Caki2 (cell line): ENCODE measurements around the gene PRSS16. TPM values are rescaled to one million over a fixed set of nuclear protein-coding genes. Genes with fewer than 3 reads are reported as not detected.
A peak's percentile ranks its signal among the peaks of the same experiment; 100 is the strongest.

Source experiments
- DNase-seq: peaks from one replicate; pipeline ENCODE4 v3.0.0-alpha.2; 2015; ENCODE audit warnings: low read depth
- in situ Hi-C: cut with HindIII; loops from 2 replicates; pipeline ENCODE4 v1.10.0; 2016; ENCODE audit warnings: low sequenced_read_pairs, low pct_unique_long_range_greater_than_20kb, mixed read lengths
- total RNA-seq: library from RNA; depleted of rRNA; stranded (reverse); fragments of >200 nt; shearing (Covaris generic); gene quantifications from 2 replicates; pipeline ENCODE4 v1.2.3, GENCODE V29; 2014; ENCODE audit warnings: low replicate concordance

The PRSS16 gene
- total RNA-seq, 1 experiment from 2014 or later = 14.3 TPM

DNA sequence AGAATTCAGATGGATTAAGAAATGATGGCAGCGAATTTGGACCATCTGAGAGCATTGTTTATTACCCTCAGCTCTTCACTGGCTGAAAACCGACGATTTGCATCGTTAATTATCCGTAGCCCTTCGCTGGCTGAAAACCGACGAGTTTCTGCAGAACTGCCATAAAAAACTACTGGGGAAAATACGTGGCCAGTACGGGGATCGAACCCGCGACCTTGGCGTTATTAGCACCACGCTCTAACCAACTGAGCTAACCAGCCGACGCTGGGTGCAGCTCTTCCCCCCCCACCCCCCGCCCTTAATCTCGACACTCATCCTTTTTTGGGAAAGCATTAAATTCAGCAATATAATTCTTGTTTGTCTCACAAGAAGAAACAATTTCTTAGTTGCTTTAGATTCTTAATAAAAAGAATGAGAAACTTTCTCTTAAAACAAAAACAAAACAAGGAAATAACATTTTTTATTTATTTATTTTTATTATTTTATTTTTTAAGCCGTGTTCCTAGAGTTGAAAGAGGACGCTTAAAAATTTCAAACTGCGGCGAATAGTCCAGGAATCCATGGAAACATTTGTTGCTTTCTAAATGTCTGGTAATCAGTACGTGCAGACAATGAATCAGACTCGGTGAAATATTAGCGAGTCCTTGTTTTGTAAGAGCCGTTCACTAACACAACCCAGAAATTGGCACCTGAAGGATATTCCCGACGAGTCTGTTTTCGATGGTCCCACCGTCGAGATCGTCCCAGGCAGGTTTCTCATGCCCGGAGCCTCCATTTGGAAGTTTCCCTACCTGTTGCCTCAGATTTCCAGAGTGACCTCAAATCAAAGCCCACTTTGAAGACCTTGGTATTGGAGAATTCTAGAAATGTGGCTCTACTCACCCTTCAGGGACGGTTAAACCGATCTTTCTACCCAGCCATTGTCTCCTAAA is 27.8 kb downstream of the PRSS16 start:
- in situ Hi-C loops = no loop called here
- no peak for DNase-seq

DNA sequence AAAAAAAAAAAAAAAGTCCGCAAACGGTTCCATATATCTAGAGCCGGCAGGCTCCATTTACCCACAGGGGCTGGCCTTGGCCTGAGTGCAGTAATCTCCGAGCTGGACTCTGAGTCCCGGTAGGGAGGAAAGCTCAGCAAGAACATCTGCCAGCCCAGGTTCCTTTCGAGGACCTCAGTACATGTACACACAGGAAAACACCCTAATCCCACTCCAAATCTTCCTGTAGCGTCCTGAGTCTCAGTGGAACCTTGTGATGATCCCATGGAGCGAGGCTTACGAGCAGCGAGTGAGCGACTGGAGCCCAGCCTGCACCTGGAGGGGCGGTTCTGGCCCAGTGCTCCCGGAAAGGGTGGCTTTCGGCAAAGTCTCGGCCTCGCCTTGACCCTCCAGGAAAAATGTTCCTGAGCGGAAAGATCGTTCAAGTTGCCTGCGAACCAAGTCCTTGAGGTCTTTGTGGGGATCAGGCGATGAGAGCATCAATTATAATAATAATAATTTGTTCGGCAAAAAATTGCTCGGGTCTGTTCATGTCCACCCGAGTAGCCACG is 32.1 kb downstream of the PRSS16 start:
- in situ Hi-C loops = no loop called here
- DNase-seq = peak; percentile 68

DNA sequence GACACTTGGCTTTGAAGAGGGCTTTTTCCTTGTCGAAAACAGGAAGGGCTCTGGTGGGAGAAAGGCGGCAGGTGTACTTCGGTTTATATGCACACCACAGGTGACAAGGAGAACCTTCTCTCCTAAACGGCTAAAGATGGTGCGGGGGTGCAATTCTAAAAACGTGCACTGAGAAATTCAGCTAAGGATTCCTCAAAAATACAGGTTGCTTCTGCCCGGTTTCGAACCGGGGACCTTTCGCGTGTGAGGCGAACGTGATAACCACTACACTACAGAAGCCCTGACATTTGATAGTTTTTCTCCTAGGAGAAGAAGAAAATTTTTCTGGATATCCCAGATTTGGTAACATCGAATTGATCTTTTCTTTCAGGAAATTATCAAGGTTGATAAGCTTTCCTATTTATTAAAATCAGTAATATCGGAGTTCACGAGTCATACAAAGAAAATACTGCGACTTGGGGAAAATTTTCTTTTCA is 32.6 kb downstream of the PRSS16 start:
- DNase-seq = peak; percentile 76
- in situ Hi-C loops = no loop called here

DNA sequence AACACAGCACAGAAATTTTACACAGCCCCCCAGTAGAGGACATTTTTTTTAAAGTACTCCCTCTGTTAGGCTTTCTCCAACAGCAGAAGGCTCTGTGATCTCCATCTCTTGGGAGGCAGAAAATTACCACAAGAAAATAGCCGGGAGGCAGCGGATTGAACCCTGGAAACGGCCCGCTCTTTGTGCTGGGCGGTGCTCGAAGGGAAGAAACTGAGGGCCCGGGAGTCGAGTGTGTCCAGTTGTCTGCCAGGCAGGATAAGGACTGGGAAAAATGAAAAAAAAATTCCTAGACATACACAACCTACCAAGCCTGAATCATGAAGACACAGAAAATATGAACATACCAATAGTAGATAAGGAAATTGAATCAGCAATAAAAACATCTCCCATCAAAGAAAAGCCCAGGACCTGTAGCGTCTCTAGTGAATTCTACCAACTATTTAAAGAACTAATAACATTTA is 33.1 kb downstream of the PRSS16 start:
- peak; percentile 66 for DNase-seq
- in situ Hi-C loops = no loop called here

DNA sequence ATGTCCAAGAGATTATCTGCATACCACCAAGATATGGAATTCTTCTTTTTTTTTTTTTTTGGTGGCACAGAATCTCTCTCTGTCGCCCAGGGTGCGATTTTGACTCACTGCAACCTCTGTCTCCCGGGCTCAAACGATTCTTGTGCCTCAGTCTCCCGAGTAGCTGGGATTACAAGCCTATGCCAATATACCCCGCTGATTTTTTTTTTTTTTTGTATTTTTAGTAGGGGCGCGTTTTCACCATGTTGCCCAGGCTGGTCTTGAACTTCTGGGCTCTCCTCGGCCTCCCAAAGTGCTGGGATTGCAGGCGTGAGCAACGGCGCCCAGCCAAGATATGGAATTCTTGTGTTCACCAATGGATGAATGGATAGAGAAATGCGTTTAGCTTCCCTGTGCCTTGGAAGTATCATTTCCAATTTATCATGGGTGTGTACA is 33.6 kb downstream of the PRSS16 start:
- in situ Hi-C loops = no loop called here
- peak; percentile 52 for DNase-seq

DNA sequence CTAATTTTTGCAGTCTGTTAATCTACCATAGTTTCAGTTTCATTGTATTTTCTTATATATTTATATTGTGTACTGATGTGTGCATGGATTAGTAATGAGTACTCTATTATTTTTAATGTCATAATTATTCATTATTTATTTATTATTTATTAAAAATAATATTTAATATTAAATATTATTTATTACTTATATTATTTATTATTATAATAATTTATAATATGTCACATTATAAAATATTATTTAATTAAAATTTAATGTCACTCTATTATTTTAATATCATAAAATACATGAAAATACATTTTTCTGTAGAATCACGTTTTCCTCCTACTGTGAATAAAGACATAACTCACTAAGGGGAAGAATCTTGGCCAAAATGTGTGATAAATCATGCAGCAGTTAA is 34.1 kb downstream of the PRSS16 start:
- in situ Hi-C loops = no loop called here

GRCh38 chr6:27283279-27283678 is 35.8 kb downstream of the PRSS16 start:
- in situ Hi-C loops = no loop called here
- no peak for DNase-seq

More for the DNA sequence above, 34.1 kb downstream of the PRSS16 start:
- no peak for DNase-seq

DNA sequence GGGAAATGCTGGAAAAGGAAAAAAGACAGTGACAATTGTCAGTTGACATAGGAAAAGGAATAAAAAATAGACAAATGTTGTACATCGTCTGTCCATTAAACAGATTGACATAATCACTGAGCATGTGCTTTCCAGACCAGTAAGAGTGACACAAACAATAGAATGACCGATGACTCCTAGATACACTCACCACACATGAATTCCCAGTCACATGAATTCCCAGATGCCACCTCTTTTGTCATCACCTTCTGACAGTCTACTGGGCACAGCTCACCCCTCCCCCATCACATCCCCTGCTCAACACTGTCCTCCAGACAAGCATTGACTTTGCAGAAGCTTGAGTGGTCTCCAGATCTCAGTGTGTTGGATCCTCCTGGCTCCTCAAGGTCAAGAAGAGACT is 38.6 kb downstream of the PRSS16 start:
- in situ Hi-C loops = no loop called here
- peak; percentile 71 for DNase-seq

DNA sequence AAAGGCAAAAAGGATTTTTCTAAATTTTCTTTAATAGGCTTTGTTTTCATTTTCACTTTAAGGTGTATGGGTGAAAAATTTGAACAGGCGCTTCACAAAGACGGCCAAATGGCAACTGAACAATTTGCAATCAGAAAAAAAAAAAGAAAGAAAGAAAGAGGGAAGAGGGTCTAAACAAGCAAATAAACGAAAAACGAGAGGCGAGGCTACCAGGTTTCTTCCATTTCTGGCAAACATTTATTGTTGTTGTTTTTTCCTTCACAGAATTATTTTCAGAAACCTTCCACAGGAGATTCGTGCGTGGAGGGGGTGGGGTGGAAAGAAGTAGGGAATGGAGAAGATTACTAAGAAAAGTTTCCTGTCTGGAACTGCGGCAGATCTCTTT is 40.2 kb downstream of the PRSS16 start:
- in situ Hi-C loops = no loop called here
- no peak for DNase-seq

GRCh38 chr6:27288136-27289044 is 40.9 kb downstream of the PRSS16 start:
- in situ Hi-C loops = no loop called here
- DNase-seq = no peak

- peak; percentile 69 for DNase-seq
- in situ Hi-C loops = no loop called here
These were observed 42.8 kb downstream of the PRSS16 start for GRCh38 chr6:27290065-27290849.

DNA sequence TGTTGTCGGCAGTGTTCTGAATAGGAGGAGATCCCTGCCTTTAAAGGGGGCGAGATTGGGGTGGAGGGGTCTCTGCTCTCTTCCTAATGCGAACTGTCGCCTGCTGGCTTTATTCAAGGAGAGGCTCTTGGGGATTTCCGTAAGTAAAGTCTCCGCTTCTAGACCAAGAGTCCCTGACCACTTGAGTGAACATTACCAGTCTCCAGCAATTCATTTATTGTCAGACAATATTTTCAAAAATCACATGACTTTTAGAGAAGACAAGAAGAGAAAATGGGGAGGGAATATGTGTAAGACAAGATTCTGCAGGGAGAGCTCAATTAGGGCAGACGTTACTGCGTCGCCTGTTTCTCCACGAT is 43.3 kb downstream of the PRSS16 start:
- in situ Hi-C loops = no loop called here
- DNase-seq = no peak

GRCh38 chr6:27293436-27294098 is 46.1 kb downstream of the PRSS16 start:
- in situ Hi-C loops = no loop called here
- peak; percentile 77 for DNase-seq

GRCh38 chr6:27294409-27294808 is 46.9 kb downstream of the PRSS16 start:
- peak; percentile 70 for DNase-seq
- in situ Hi-C loops = no loop called here

GRCh38 chr6:27295301-27296079 is 48.0 kb downstream of the PRSS16 start:
- in situ Hi-C loops = no loop called here
- DNase-seq = peak; percentile 84

- DNase-seq = peak; percentile 66
- in situ Hi-C loops = no loop called here
These were observed 48.7 kb downstream of the PRSS16 start for GRCh38 chr6:27296106-27296783.
